Hepatocyte (in vitro differentiated cells): ENCODE results near the gene CGB5. TPM values are rescaled to one million over a fixed set of nuclear protein-coding genes. Genes with fewer than 3 reads are reported as not detected.
"Not testable (repeated sequence)": the region's sequence is repeated elsewhere in the genome, so short reads cannot be mapped to it uniquely, and the experiment has no call there.

ENCODE experiments used
- DNase-seq: peaks from one replicate; pipeline ENCODE4 v3.0.0-alpha.2; 2016; ENCODE audit warnings: low spot score
- H2AFZ ChIP-seq: fragments of 200-600 bp; sonication (generic); 2 replicates; pipeline ENCODE4 v1.6.0; 2016; ENCODE audit warnings: antibody characterized with exemption, mild to moderate bottlenecking
- H3K27ac ChIP-seq: fragments of 200-600 bp; sonication (generic); 2 replicates; pipeline ENCODE4 v1.5.1; 2016; ENCODE audit warnings: mild to moderate bottlenecking
- H3K27me3 ChIP-seq: fragments of 200-600 bp; sonication (generic); 2 replicates; pipeline ENCODE4 v1.6.1; 2016
- H3K36me3 ChIP-seq: fragments of 200-600 bp; sonication (generic); replicated peaks from 2 replicates; pipeline ENCODE4 v1.5.1; 2016; ENCODE audit warnings: low read depth; ENCODE audit not compliant: insufficient read depth
- H3K4me1 ChIP-seq: fragments of 200-600 bp; sonication (generic); 2 replicates; pipeline ENCODE4 v1.5.1; 2016; ENCODE audit warnings: mild to moderate bottlenecking, moderate library complexity; ENCODE audit not compliant: insufficient read depth
- H3K4me2 ChIP-seq: fragments of 200-600 bp; sonication (generic); 2 replicates; pipeline ENCODE4 v1.6.0; 2016
- H3K4me3 ChIP-seq: fragments of 200-600 bp; sonication (generic); 2 replicates; pipeline ENCODE4 v1.5.1; 2016; ENCODE audit warnings: mild to moderate bottlenecking
- H3K79me2 ChIP-seq: fragments of 200-600 bp; sonication (generic); 2 replicates; pipeline ENCODE4 v1.6.0; 2017; ENCODE audit warnings: mild to moderate bottlenecking
- H3K9me2 ChIP-seq: fragments of 200-600 bp; sonication (generic); replicated peaks from 2 replicates; pipeline ENCODE4 v1.6.0; 2017; ENCODE audit warnings: mild to moderate bottlenecking; ENCODE audit not compliant: insufficient read depth
- H3K9me3 ChIP-seq: fragments of 200-600 bp; sonication (generic); 2 replicates; pipeline ENCODE4 v1.5.1; 2016; ENCODE audit warnings: low read depth, mild to moderate bottlenecking
- H4K20me1 ChIP-seq: fragments of 200-600 bp; sonication (generic); 2 replicates; pipeline ENCODE4 v1.6.0; 2016; ENCODE audit warnings: mild to moderate bottlenecking; ENCODE audit not compliant: insufficient read depth, poor library complexity, severe bottlenecking
- EZH2 ChIP-seq: fragments of 200-600 bp; sonication (generic); IDR thresholded peaks from 2 replicates; pipeline ENCODE4 v1.6.1; 2016; ENCODE audit warnings: antibody characterized with exemption, mild to moderate bottlenecking, borderline replicate concordance
- EZH2phosphoT487 ChIP-seq: fragments of 200-600 bp; sonication (generic); IDR thresholded peaks from one replicate; pipeline ENCODE4 v1.6.1; 2018; ENCODE audit warnings: antibody characterized with exemption, mild to moderate bottlenecking, low read depth, moderate library complexity; ENCODE audit not compliant: unreplicated experiment, severe bottlenecking
- WGBS: methylation state at CpG from one replicate; pipeline ENCODE4 v1.1.6; 2016; ENCODE audit warnings: low lambda C conversion rate; ENCODE audit errors: missing lambda C conversion rate; 5-methylcytosine and 5-hydroxymethylcytosine counted together
- polyA plus RNA-seq: library from polyadenylated mRNA; unstranded; fragments of >200 nt; fragmentation: Nextera tagmentation; extraction: Ambion mirVana; gene quantifications from 2 replicates; pipeline ENCODE4 v1.2.1, GENCODE V29; 2016
- total RNA-seq: library from RNA; depleted of rRNA; stranded (reverse); fragments of >200 nt; gene quantifications from 2 replicates; pipeline ENCODE4 v1.2.3, GENCODE V29; 2014
- TF ChIP-seq, protein P1 (sequence below): fragments of 200-600 bp; sonication (generic); IDR thresholded peaks from 2 replicates; pipeline ENCODE4 v1.5.1; 2016; ENCODE audit warnings: antibody characterized with exemption, mild to moderate bottlenecking; ENCODE audit not compliant: poor library complexity

The CGB5 gene
- total and polyA plus RNA-seq, 2 experiments from 2014 or later = 0.22 to 1.9 TPM

DNA sequence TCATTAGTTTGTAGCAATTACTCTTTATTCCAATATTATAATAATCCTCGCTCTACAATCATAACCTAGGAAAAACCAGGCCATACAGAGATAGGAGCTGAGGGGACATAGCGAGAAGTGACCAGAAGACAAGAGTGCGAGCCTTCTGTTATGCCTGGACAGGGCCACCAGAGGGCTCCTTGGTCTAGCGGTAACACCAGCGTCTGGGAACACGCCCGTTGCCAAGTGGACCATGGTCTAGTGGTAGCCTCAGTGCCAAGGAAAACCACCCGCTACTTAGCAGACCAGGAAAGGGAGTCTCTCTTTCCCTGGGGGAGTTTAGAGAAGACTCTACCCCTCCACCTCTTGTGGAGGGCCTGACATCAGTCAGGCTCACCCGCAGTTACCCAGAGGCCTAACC lies 31.2 kb downstream of the CGB5 start:
- H3K4me3 ChIP-seq, H3K9me2 ChIP-seq, H3K4me2 ChIP-seq, H3K9me3 ChIP-seq, H3K79me2 ChIP-seq, H2AFZ ChIP-seq, H3K27ac ChIP-seq, H3K36me3 ChIP-seq, H3K4me1 ChIP-seq, H4K20me1 ChIP-seq: not testable (repeated sequence)
- 21% methylated on average over 9 of the region's 9 CpGs for WGBS
- peak; percentile 60 for DNase-seq
- H3K27me3 ChIP-seq = peaks cover 35% of the 10 kb centered on the region
- TF ChIP-seq, protein P1, sequence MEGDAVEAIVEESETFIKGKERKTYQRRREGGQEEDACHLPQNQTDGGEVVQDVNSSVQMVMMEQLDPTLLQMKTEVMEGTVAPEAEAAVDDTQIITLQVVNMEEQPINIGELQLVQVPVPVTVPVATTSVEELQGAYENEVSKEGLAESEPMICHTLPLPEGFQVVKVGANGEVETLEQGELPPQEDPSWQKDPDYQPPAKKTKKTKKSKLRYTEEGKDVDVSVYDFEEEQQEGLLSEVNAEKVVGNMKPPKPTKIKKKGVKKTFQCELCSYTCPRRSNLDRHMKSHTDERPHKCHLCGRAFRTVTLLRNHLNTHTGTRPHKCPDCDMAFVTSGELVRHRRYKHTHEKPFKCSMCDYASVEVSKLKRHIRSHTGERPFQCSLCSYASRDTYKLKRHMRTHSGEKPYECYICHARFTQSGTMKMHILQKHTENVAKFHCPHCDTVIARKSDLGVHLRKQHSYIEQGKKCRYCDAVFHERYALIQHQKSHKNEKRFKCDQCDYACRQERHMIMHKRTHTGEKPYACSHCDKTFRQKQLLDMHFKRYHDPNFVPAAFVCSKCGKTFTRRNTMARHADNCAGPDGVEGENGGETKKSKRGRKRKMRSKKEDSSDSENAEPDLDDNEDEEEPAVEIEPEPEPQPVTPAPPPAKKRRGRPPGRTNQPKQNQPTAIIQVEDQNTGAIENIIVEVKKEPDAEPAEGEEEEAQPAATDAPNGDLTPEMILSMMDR = peak; percentile 63

DNA sequence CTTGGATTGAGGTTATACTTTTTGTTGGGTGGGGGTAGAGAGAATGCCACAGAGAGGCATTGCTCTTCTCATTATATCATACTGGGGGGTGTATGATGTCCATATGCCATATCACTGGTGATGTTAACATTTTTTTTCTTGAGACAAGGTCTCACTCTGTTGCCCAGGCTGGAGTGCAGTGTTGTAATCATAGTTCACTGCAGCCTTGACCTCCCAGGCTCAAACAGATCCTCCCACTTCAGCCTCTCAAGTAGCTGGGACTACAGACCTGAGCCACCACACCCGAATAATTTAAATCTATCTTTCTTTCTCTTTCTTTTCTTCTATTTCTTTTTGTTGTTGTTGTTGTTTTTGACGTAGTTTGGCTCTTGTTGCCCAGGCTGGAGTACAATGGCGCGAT lies 36.7 kb downstream of the CGB5 start:
- TF ChIP-seq EZH2phosphoT487 (no peak), EZH2 (no peak)
- TF ChIP-seq, protein P1 = no peak
- no peak overlapping the region for H2AFZ ChIP-seq
- H3K4me3 ChIP-seq = no peak overlapping the region
- no peaks in the 10 kb centered on the region for H3K36me3 ChIP-seq
- no peak overlapping the region for H3K27ac ChIP-seq
- H3K4me2 ChIP-seq = no peak overlapping the region
- H3K9me3 ChIP-seq = no peaks in the 10 kb centered on the region
- H4K20me1 ChIP-seq = no peaks in the 10 kb centered on the region
- H3K79me2 ChIP-seq = peaks cover under 1% of the 10 kb centered on the region
- 89% methylated on average over 4 of the region's 4 CpGs for WGBS
- peaks cover 4% of the 10 kb centered on the region for H3K4me1 ChIP-seq
- no peaks in the 10 kb centered on the region for H3K27me3 ChIP-seq
- DNase-seq = no peak
- no peaks in the 10 kb centered on the region for H3K9me2 ChIP-seq

DNA sequence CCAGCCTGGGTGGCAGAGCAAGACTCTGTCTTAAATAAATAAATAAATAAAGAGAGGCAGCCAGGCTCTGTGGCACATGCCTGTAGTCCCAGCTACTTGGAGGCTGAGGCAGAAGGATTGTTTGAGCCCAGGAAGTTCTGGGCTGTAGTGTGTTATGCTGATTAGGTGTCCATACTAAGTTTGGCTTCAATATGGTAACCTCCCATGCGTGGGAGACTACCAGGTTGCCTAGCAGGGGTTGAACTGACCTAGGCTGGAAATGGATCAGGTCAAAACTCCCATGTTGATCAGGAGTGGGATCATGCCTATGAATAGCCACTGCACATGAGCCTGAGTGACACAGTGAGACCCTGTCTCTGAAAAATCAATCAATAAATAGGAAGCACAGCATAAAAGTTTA lies 37.6 kb downstream of the CGB5 start:
- H3K36me3 ChIP-seq = no peaks in the 10 kb centered on the region
- H4K20me1 ChIP-seq = peaks cover 7% of the 10 kb centered on the region
- no peaks in the 10 kb centered on the region for H3K9me2 ChIP-seq
- H2AFZ ChIP-seq = no peak overlapping the region
- peaks cover 4% of the 10 kb centered on the region for H3K4me1 ChIP-seq
- no peak overlapping the region for H3K4me2 ChIP-seq
- WGBS = 87% methylated on average over 1 of the region's 1 CpG
- H3K4me3 ChIP-seq = no peak overlapping the region
- DNase-seq = no peak
- TF ChIP-seq, protein P1 = no peak
- TF ChIP-seq EZH2phosphoT487 (no peak), EZH2 (no peak)
- H3K9me3 ChIP-seq = no peaks in the 10 kb centered on the region
- H3K27me3 ChIP-seq = no peaks in the 10 kb centered on the region
- H3K27ac ChIP-seq = no peak overlapping the region
- peaks cover 10% of the 10 kb centered on the region for H3K79me2 ChIP-seq
